ENCODE results near the gene AKIRIN2.

DNA sequence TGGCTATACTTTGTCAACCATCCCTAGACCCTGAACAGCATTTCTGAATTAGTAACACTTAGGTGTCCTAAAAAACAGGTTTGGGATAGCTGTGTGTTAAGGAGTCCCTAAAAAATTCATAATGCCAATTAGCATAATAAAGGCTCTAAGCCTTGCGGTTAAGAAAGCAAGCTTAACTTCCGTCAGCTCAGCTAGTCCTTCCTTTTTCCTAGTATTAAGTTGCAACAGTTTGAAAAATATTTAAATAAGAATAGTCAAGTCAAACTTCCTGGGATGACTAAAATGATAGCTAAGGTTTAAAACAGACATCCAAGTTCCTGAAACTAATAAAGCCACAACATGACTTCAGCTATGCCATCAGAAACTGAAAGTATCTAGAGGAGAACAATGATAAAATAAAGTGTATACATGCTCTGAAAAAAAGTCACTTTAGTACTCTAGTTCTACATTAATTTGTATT, 3.5 kb downstream of the AKIRIN2 start:
- TF ChIP-seq, protein P1, sequence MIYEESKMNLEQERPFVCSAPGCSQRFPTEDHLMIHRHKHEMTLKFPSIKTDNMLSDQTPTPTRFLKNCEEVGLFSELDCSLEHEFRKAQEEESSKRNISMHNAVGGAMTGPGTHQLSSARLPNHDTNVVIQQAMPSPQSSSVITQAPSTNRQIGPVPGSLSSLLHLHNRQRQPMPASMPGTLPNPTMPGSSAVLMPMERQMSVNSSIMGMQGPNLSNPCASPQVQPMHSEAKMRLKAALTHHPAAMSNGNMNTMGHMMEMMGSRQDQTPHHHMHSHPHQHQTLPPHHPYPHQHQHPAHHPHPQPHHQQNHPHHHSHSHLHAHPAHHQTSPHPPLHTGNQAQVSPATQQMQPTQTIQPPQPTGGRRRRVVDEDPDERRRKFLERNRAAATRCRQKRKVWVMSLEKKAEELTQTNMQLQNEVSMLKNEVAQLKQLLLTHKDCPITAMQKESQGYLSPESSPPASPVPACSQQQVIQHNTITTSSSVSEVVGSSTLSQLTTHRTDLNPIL (CRISPR knock-in tag; IDR thresholded peaks at IDR 0.05; ENCODE audit: low read depth), result no peak
- TF ChIP-seq ZFP3 (CRISPR knock-in tag; IDR thresholded peaks at IDR 0.05) (no peak), CSDC2 (CRISPR knock-in tag; IDR thresholded peaks at IDR 0.05) (no peak)
